Ascending aorta (tissue), 2 donors: Measurements from ENCODE around the gene RASGRP2. TPM values are rescaled to one million over a fixed set of nuclear protein-coding genes. Genes with fewer than 3 reads are reported as not detected.

ENCODE experiments used
- DNase-seq, 2 donors: peaks; one replicate each; pipeline ENCODE4 v3.0.0-alpha.2; 2019; ENCODE audit warnings: low spot score in 2 of 2
- H3K27ac ChIP-seq, 2 donors: fragments of 200-600 bp; sonication (generic); one replicate each; pipeline ENCODE4 v1.5.1; 2016 to 2017; ENCODE audit warnings: mild to moderate bottlenecking in 1 of 2
- H3K27me3 ChIP-seq: fragments of 200-600 bp; sonication (generic); one replicate; pipeline ENCODE4 v1.5.1; 2017
- H3K36me3 ChIP-seq, 2 donors: fragments of 200-600 bp; sonication (generic); one replicate each; pipeline ENCODE4 v1.5.1; 2016
- H3K4me1 ChIP-seq, 2 donors: fragments of 200-600 bp; sonication (generic); one replicate each; pipeline ENCODE4 v1.5.1; 2016 to 2017; ENCODE audit warnings: mild to moderate bottlenecking in 1 of 2
- H3K4me3 ChIP-seq, 2 donors: fragments of 200-600 bp; sonication (generic); one replicate each; pipeline ENCODE4 v1.5.1; 2016 to 2017; ENCODE audit warnings: mild to moderate bottlenecking in 1 of 2
- H3K9me3 ChIP-seq, 2 donors: fragments of 200-600 bp; sonication (generic); one replicate each; pipeline ENCODE4 v1.5.1; 2016
- intact Hi-C: fragments of 100-400 bp; cut with DNase I; formaldehyde crosslinking; loops from one replicate; pipeline ENCODE4 v1.15.1; 2023
- total RNA-seq: library from RNA; depleted of rRNA; stranded (reverse); fragments of >200 nt; gene quantifications from one replicate; pipeline ENCODE4 v1.1.0, GENCODE V29; 2016
- TF ChIP-seq, protein P1 (sequence below), 3 experiments: fragments of 200-600 bp in 2 of 3; fragments of 450-650 bp in 1 of 3; sonication (generic) in 2 of 3; IDR thresholded peaks; one replicate each; pipeline ENCODE4 v1.5.1; 2016 to 2019; ENCODE audit warnings: antibody characterized with exemption in 3 of 3, mild to moderate bottlenecking in 1 of 3, moderate library complexity in 1 of 3

Gene RASGRP2
- total RNA-seq, 1 donor from 2014 or later: 44.2 TPM

DNA sequence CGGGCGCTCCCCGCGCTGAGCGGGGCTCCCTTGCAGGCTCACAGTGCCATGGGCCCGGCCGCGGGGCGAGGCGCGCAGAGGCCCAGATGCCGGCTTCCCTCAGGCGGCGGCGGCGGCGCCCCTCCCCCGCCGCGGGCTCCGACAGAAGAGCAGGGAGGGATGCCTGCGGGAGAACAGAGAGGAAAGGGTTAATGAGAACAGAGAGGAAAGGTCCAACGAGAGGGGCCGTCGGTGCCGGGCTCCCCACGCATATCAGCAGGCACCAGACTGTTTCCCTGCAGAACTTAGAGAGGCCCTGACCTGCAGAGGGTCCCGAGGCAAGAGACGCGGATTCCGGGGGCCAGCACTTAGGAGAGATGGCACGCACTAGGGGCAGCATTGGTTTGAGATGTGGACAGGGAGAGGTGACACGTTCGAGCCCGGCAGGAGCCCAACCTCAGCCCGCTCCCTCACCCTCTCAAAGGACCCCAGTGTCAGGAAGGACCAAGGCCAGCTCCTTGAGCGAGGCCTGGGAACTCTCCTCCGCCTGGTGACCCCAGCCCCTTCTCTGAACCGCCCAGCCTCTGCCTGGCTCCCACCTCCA is 30.1 kb downstream of the RASGRP2 start:
- Histone ChIP-seq H3K9me3 (no peaks in the 10 kb centered on the region), H3K27ac (no peak overlapping the region), H3K27me3 (peaks cover 30% of the 10 kb centered on the region), H3K36me3 (no peaks in the 10 kb centered on the region), H3K4me3 (peak overlapping the region in 1 of 2 donors; percentile 40), H3K4me1 (peaks cover 0 to 3% of the 10 kb centered on the region in 2 donors)
- intact Hi-C loops: loop anchor here (10.0 kb wide), 1 partner anchor 339 kb away; no protein-coding TSS in a partner anchor
- TF ChIP-seq, protein P1, sequence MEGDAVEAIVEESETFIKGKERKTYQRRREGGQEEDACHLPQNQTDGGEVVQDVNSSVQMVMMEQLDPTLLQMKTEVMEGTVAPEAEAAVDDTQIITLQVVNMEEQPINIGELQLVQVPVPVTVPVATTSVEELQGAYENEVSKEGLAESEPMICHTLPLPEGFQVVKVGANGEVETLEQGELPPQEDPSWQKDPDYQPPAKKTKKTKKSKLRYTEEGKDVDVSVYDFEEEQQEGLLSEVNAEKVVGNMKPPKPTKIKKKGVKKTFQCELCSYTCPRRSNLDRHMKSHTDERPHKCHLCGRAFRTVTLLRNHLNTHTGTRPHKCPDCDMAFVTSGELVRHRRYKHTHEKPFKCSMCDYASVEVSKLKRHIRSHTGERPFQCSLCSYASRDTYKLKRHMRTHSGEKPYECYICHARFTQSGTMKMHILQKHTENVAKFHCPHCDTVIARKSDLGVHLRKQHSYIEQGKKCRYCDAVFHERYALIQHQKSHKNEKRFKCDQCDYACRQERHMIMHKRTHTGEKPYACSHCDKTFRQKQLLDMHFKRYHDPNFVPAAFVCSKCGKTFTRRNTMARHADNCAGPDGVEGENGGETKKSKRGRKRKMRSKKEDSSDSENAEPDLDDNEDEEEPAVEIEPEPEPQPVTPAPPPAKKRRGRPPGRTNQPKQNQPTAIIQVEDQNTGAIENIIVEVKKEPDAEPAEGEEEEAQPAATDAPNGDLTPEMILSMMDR (IDR thresholded peaks at IDR 0.05): no peak
- no peak for DNase-seq

DNA sequence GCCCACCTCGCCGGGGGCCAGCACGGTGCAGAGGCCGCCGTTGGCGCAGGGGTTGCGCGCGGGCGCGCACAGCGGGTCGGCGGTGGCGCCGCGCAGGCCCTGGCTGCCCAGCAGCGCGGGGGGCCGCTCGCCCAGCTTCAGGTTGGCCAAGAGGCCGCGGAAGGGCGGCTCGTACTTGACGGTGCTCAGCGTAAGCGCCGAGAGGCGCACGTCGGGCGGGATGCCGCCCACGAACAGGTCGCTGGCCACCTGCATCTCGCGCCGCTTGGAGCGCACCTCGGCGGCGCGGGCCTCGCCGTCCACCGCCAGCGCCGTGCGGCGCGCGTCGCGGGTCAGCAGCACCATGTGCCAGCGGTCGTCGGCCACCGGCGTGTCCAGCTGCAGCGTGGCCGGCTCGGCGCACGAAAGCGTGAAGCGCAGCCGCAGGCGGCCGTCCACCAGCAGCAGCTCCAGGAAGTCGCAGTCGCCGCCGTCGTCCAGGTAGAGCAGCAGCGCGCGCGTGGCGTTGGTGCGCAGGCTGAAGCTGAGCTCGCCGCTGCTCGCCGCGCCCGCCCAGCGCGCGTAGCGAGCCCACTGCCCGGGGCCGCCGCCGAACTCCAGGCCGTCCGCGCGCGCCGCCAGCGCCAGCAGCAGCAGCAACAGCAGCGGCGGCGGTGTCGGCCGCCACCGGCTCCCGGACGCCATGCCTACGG is 30.8 kb downstream of the RASGRP2 start:
- H3K27me3 ChIP-seq: peaks cover 30% of the 10 kb centered on the region
- no peaks in the 10 kb centered on the region for H3K9me3 ChIP-seq
- peaks cover 0 to 3% of the 10 kb centered on the region in 2 donors for H3K4me1 ChIP-seq
- intact Hi-C loops: loop anchor here (10.0 kb wide), 1 partner anchor 338 kb away; no protein-coding TSS in a partner anchor
- H3K36me3 ChIP-seq: no peaks in the 10 kb centered on the region
- H3K4me3 ChIP-seq: peak overlapping the region; percentile 21 to 40
- no peak overlapping the region for H3K27ac ChIP-seq
- no peak for DNase-seq
- TF ChIP-seq, protein P1 (IDR thresholded peaks at IDR 0.05): no peak

DNA sequence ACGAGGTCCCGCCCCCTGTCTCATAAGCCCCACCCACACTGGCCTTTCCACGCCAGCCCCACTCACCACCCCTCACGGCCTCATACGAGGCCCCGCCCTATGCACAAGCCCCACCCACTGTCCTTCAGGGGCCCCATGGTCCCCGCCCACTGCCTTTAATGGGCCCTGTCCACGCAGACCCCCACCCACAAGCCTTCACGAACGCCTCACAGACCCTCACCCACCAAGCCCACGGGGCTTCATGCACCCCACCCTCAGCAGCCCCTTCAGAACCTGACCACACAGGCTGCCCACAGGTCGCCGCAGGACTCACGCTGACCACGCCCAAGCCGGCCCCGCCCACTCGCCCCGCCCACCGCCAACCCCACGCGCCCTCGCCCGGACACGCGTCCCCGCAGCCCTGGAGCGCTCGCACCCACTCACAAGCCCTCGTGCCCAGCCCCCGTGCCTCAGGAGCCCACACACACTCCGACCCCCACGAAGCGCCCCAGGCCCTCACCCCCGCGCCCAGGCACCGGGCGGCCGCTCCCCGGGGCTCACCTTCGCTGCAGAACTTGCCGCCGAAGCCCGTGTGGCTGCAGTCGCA is 31.4 kb downstream of the RASGRP2 start:
- Histone ChIP-seq H3K4me3 (no peak overlapping the region), H3K27ac (no peak overlapping the region), H3K27me3 (peaks cover 30% of the 10 kb centered on the region), H3K36me3 (no peaks in the 10 kb centered on the region), H3K4me1 (peaks cover 0 to 3% of the 10 kb centered on the region in 2 donors), H3K9me3 (no peaks in the 10 kb centered on the region)
- TF ChIP-seq, protein P1 (IDR thresholded peaks at IDR 0.05): no peak
- intact Hi-C loops: loop anchor here (10.0 kb wide), 1 partner anchor 338 kb away; no protein-coding TSS in a partner anchor
- DNase-seq: no peak

DNA sequence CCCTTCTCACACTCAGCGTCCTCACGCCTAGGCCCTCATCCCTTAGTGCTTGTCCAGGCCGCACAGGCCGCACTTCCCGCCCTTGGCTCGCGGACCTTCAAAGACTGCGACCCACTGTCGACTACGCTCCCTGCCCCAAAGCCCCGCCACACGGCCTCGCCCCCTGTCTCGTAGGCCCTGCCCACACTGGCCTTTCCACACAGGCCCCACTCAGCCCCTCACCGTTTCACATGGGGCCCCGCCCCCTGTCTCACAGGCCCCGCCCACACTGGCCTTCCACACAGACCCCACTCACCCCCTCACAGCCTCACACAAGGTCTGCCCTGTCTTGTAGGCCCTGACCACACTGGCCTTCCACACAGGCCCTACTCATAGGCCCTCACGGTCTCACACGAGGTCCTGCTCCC is 32.0 kb downstream of the RASGRP2 start:
- intact Hi-C loops: loop anchor here (10.0 kb wide), 1 partner anchor 337 kb away; no protein-coding TSS in a partner anchor
- Histone ChIP-seq H3K9me3 (no peaks in the 10 kb centered on the region), H3K27ac (no peak overlapping the region), H3K4me1 (peaks cover 0 to 3% of the 10 kb centered on the region in 2 donors), H3K27me3 (peaks cover 30% of the 10 kb centered on the region), H3K36me3 (no peaks in the 10 kb centered on the region), H3K4me3 (no peak overlapping the region)
- DNase-seq: no peak
- TF ChIP-seq, protein P1 (IDR thresholded peaks at IDR 0.05): no peak

DNA sequence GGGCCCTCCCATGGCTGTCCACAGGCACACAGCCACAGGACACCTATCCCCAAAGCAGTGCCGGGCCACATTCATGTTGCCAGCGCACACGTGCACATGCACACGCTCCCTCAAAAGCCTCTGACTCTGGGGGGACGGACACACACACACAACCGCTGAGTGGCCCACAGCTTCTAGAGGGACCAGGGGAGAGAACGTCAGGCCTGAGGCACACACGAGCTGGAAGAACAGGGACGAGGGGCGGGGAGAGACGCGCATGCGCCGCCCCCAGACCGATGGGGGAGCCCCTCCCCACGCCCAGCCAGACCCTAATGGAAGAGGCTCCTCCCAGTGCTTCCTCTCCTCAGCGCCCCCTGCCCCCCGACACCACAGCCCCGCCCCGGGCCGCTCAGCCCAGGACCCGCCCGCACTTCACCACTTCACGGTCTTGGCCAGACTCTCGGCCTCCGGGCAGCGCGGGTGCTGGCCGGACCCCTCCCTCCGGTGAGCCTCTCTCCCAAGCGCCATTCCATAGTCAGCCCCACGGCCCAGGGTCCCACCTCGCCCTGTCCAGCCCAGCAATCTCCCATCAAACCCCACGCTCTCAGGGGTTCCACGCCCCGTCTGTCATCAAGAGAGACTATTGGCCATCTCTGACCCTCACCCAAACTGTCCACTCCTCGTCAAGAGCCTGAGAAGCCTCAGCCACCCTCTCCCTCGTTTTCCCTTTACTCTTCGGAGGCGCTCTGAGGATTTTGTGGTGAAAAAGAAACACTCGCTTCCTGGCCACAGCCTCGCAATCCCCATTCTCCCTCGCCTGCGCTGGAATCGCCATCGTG is 32.6 kb downstream of the RASGRP2 start:
- peaks cover 30% of the 10 kb centered on the region for H3K27me3 ChIP-seq
- H3K36me3 ChIP-seq: no peaks in the 10 kb centered on the region
- intact Hi-C loops: loop anchor here (10.0 kb wide), 1 partner anchor 337 kb away; no protein-coding TSS in a partner anchor
- H3K4me3 ChIP-seq: no peak overlapping the region
- TF ChIP-seq, protein P1 (IDR thresholded peaks at IDR 0.05): no peak
- H3K4me1 ChIP-seq: peaks cover 0 to 3% of the 10 kb centered on the region in 2 donors
- H3K9me3 ChIP-seq: no peaks in the 10 kb centered on the region
- no peak for DNase-seq
- H3K27ac ChIP-seq: no peak overlapping the region
